OCI-LY7 (cell line): ENCODE measurements around the gene SH3RF1. TPM values are rescaled to one million over a fixed set of nuclear protein-coding genes. Genes with fewer than 3 reads are reported as not detected.

Source experiments
- BruUV-seq: library from RNA; stranded (reverse); fragments of 400-500 nt; replicated peaks from 2 replicates; lab custom pipeline; 2021; lab: Mats Ljungman, UMichigan
- CTCF ChIA-PET: fragments of 300-600 bp; sonication (Branson Sonifier 250); formaldehyde crosslinking; loops from one replicate; lab custom pipeline; 2022; ENCODE audit warnings: antibody characterized with exemption; ENCODE audit not compliant: unreplicated experiment; lab: Charles Lee
- POLR2A ChIA-PET: fragments of 300-600 bp; sonication (Branson Sonifier 250); formaldehyde crosslinking; loops from one replicate; lab custom pipeline; 2022; ENCODE audit warnings: antibody characterized with exemption; lab: Charles Lee
- DNase-seq: peaks from one replicate; pipeline ENCODE4 v3.0.0-alpha.2; 2015; ENCODE audit warnings: low spot score
- H2AFZ ChIP-seq: fragments of 200-600 bp; sonication (generic), shearing (Covaris generic); 2 replicates; pipeline ENCODE4 v1.6.1; 2014; ENCODE audit warnings: mild to moderate bottlenecking, antibody characterized with exemption, low read length, moderate library complexity
- H3K27ac ChIP-seq: fragments of 200-600 bp; sonication (generic); 2 replicates; pipeline ENCODE4 v1.5.1; 2014; ENCODE audit warnings: mixed run types, low read depth, mild to moderate bottlenecking, moderate library complexity, low read length, inconsistent platforms; ENCODE audit not compliant: poor library complexity, severe bottlenecking
- H3K36me3 ChIP-seq: fragments of 200-600 bp; sonication (generic); 2 replicates; pipeline ENCODE4 v1.6.1; 2014; ENCODE audit warnings: mild to moderate bottlenecking, antibody characterized with exemption, low read length, moderate library complexity, mixed read lengths; ENCODE audit not compliant: insufficient read depth
- H3K4me1 ChIP-seq: fragments of 200-600 bp; sonication (generic); 2 replicates; pipeline ENCODE4 v1.5.1; 2014; ENCODE audit warnings: mild to moderate bottlenecking, low read length; ENCODE audit not compliant: insufficient read depth, poor library complexity, severe bottlenecking
- H3K4me2 ChIP-seq: fragments of 200-600 bp; sonication (generic); 2 replicates; pipeline ENCODE4 v1.6.1; 2014; ENCODE audit warnings: mild to moderate bottlenecking, low read length
- H3K4me3 ChIP-seq: fragments of 200-600 bp; sonication (generic); 2 replicates; pipeline ENCODE4 v1.5.1; 2014; ENCODE audit warnings: mild to moderate bottlenecking, low read depth, low read length; ENCODE audit not compliant: poor library complexity, severe bottlenecking
- H3K79me2 ChIP-seq: fragments of 200-600 bp; sonication (generic); 2 replicates; pipeline ENCODE4 v1.6.1; 2016; ENCODE audit warnings: low read depth, mild to moderate bottlenecking, low read length, moderate library complexity, mixed read lengths; ENCODE audit not compliant: insufficient read depth
- H3K9me2 ChIP-seq: fragments of 200-600 bp; sonication (generic); 2 replicates; pipeline ENCODE4 v1.6.1; 2016; ENCODE audit warnings: mild to moderate bottlenecking, low read length, mixed read lengths; ENCODE audit not compliant: insufficient read depth
- H3K9me3 ChIP-seq: fragments of 200-600 bp; sonication (generic); 2 replicates; pipeline ENCODE4 v1.6.1; 2014; ENCODE audit warnings: mild to moderate bottlenecking, mixed run types, low read length, mixed read lengths
- H4K20me1 ChIP-seq: fragments of 200-600 bp; sonication (generic); 2 replicates; pipeline ENCODE4 v1.6.1; 2014; ENCODE audit warnings: mild to moderate bottlenecking, antibody characterized with exemption, low read length, moderate library complexity, mixed read lengths; ENCODE audit not compliant: insufficient read depth
- EZH2phosphoT487 ChIP-seq: fragments of 200-600 bp; sonication (generic); IDR thresholded peaks from 2 replicates; pipeline ENCODE4 v1.6.1; 2018; ENCODE audit warnings: low read depth, borderline replicate concordance, mild to moderate bottlenecking, mixed run types, antibody characterized with exemption, low read length, moderate library complexity, mixed read lengths
- intact Hi-C: fragments of 100-400 bp; cut with micrococcal nuclease; formaldehyde crosslinking; loops from one replicate; pipeline ENCODE4 v1.10.0; 2022; ENCODE audit not compliant: unreplicated experiment
- total RNA-seq, 2 experiments: library from RNA; depleted of rRNA in 1 of 2; stranded (reverse); fragments of >200 nt in 1 of 2; shearing (Covaris generic) in 1 of 2; gene quantifications; 2 replicates each; pipeline ENCODE4 v1.2.3, GENCODE V29; 2014 to 2022
- TF ChIP-seq, protein P1 (sequence below): fragments of 200-600 bp; sonication (generic); conservative IDR thresholded peaks from 2 replicates; pipeline ENCODE4 v1.5.1; 2014; ENCODE audit warnings: mild to moderate bottlenecking, antibody characterized with exemption, low read length, moderate library complexity, mixed read lengths

Gene SH3RF1
- total RNA-seq, 2 experiments from 2014 or later = not detected

DNA sequence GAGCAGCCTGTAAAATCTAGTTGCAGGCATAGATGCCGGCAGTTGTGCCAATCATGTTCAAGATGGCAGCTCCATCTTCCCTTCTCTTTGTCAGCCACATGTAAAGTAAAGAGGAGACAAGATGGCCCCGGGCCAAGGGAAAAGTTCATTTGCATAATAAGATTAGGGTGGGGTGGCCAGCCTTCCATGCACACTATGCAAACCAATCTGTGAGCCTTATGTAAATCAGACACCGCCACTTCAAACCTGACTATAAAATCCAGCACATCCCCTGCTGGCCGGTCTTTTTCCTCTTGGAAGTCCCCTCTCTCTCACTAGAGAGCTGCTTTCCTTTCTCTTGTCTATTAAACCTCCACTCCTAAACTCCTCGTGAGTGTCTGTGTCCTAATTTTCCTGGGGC, 181.8 kb downstream of the SH3RF1 start:
- no peak for DNase-seq
- Histone ChIP-seq H3K9me2 (no peaks in the 10 kb centered on the region), H3K4me3 (no peak overlapping the region), H3K4me2 (no peak overlapping the region), H3K27ac (no peak overlapping the region), H2AFZ (no peak overlapping the region), H3K36me3 (no peaks in the 10 kb centered on the region), H3K9me3 (no peaks in the 10 kb centered on the region), H3K4me1 (no peaks in the 10 kb centered on the region), H3K79me2 (no peaks in the 10 kb centered on the region), H4K20me1 (no peaks in the 10 kb centered on the region)
- ChIA-PET CTCF (no interaction called here), POLR2A (interaction anchor here (1.6 kb wide), 1 partner anchor 16 kb away, joined by 4 read pairs; no protein-coding TSS in a partner anchor)
- TF ChIP-seq, protein P1, sequence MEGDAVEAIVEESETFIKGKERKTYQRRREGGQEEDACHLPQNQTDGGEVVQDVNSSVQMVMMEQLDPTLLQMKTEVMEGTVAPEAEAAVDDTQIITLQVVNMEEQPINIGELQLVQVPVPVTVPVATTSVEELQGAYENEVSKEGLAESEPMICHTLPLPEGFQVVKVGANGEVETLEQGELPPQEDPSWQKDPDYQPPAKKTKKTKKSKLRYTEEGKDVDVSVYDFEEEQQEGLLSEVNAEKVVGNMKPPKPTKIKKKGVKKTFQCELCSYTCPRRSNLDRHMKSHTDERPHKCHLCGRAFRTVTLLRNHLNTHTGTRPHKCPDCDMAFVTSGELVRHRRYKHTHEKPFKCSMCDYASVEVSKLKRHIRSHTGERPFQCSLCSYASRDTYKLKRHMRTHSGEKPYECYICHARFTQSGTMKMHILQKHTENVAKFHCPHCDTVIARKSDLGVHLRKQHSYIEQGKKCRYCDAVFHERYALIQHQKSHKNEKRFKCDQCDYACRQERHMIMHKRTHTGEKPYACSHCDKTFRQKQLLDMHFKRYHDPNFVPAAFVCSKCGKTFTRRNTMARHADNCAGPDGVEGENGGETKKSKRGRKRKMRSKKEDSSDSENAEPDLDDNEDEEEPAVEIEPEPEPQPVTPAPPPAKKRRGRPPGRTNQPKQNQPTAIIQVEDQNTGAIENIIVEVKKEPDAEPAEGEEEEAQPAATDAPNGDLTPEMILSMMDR = no peak
- BruUV-seq = no TSS peak
- intact Hi-C loops = no loop called here

DNA sequence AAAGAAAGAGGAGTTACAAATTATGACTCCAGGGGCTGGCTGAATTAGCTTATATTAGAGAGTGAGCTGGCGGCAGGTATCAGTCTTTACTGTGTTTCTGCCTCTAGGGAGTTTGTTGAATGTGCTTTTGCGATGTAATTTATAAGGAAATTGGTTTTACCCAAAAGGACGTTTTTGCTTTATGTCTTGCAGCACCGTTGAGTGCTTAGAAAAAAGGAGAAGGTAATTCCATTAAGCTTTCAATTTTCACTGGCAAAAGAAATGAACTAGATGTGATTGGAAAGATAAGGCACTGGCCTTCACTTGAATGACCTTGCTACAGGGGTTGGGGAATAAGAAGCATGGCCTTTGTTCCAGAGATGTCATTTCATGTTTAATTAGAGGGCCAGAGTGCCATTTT, 185.8 kb downstream of the SH3RF1 start:
- Histone ChIP-seq H3K27ac (no peak overlapping the region), H3K9me3 (no peaks in the 10 kb centered on the region), H2AFZ (no peak overlapping the region), H3K4me1 (no peaks in the 10 kb centered on the region), H3K79me2 (no peaks in the 10 kb centered on the region), H3K36me3 (no peaks in the 10 kb centered on the region), H4K20me1 (no peaks in the 10 kb centered on the region), H3K9me2 (no peaks in the 10 kb centered on the region), H3K4me3 (no peak overlapping the region), H3K4me2 (no peak overlapping the region)
- DNase-seq = no peak
- TF ChIP-seq, protein P1 = no peak
- TF ChIP-seq EZH2phosphoT487 = no peak
- CTCF ChIA-PET = no interaction called here
- intact Hi-C loops = no loop called here
- BruUV-seq = no TSS peak
- POLR2A ChIA-PET = interaction anchor here (1.0 kb wide), 1 partner anchor 67 kb away, joined by 3 read pairs; no protein-coding TSS in a partner anchor

DNA sequence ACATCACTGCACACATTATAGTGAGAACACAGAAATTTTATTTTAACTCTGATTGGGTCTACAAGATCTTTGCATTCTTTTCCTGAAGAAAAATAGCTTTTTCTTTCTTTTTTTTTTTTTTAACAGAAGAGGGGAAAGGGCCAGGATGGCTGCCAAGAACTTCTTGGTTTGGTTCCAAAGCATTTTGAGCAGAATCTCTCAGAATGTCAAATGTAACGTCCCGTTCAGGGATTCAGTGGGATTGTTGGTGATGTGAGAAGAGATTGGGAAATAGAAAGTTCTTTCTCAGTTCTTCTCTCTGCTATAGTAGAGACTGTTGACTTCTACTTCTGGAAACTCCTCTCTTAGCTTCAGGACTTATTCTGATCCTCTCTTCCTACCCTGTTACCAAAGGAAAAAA, 189.8 kb downstream of the SH3RF1 start:
- ChIA-PET POLR2A (no interaction called here), CTCF (no interaction called here)
- no peak for DNase-seq
- H3K27ac ChIP-seq = no peak overlapping the region
- H3K4me3 ChIP-seq = no peak overlapping the region
- no TSS peak for BruUV-seq
- no peaks in the 10 kb centered on the region for H3K4me1 ChIP-seq
- H3K9me3 ChIP-seq = no peaks in the 10 kb centered on the region
- intact Hi-C loops = no loop called here
- no peaks in the 10 kb centered on the region for H3K36me3 ChIP-seq
- H4K20me1 ChIP-seq = no peaks in the 10 kb centered on the region
- H3K79me2 ChIP-seq = no peaks in the 10 kb centered on the region
- no peaks in the 10 kb centered on the region for H3K9me2 ChIP-seq
- TF ChIP-seq EZH2phosphoT487 = no peak
- TF ChIP-seq, protein P1 = no peak
- H3K4me2 ChIP-seq = no peak overlapping the region
- no peak overlapping the region for H2AFZ ChIP-seq
